HG03175 (cell line): ENCODE results near the gene DCLK1.

Experiments used
- ATAC-seq: cut with Tn5 transposase; IDR thresholded peaks from one replicate; pipeline ENCODE4 v1.9.1; 2021; ENCODE audit warnings: mild to moderate bottlenecking, moderate library complexity; ENCODE audit not compliant: unreplicated experiment

The DCLK1 gene

GRCh38 chr13:36131222-36131930 lies at the start of gene DCLK1:
Gene DCLK1 (minus strand): TSS chr13:36131382.
- ATAC-seq = no peak

- no peak for ATAC-seq
Observed at GRCh38 chr13:36175621-36176020, 44.4 kb upstream of the DCLK1 start.

- no peak for ATAC-seq
Observed at GRCh38 chr13:36174923-36175322, 43.7 kb upstream of the DCLK1 start.

DNA sequence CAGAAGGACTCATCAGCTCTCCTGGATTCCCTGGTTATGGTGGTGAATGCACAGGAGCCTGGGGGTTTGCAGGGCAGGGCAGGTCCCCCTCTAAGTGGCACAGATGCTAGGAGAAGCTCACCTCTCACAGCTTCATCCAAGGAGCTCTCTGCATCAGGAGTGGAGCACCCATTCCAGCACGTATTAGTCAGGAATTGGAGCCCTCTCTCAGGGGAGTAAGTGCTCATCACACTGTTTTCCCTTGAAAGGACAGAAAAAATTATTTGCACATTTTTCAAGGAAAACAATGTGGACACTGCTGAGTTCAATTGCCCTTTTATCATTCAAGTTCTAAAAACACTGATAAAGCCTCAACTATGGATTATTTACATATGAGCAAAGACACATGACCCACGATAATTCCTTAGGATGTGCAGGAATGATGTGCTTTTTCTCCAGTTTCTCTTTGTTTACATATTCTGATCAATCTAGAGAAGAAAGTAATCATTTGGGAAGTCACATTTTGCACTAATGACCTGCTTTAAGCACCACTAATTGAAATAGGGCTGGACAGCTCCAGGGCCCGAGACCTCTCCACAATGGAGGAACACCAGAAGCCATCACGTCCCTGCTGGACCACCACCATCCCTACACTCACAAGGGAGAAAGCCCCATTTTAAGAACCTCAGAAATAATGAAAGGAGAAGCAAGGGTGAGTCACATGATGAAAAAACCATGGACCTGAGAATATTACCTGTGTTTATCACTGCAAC lies 42.6 kb upstream of the DCLK1 start:
- no peak for ATAC-seq

DNA sequence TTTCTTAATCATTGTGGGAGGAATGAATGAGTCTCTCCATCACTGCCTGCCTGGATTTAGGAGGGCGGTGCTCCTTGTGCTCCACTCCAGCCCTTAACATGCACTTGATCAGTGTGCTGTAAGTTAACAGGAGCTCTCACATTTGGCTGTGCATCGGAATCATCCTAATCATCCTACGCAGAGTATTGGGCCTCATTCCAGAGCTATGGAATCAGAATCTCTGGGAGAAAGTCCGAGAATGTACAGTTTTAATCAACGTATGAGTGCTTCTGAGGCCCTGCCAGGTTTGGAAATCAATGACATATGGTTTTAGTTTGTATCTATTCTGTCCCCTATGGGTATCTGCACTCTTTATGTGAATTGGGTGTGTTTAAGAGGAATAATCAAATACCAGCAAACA lies 34.9 kb upstream of the DCLK1 start:
- no peak for ATAC-seq

DNA sequence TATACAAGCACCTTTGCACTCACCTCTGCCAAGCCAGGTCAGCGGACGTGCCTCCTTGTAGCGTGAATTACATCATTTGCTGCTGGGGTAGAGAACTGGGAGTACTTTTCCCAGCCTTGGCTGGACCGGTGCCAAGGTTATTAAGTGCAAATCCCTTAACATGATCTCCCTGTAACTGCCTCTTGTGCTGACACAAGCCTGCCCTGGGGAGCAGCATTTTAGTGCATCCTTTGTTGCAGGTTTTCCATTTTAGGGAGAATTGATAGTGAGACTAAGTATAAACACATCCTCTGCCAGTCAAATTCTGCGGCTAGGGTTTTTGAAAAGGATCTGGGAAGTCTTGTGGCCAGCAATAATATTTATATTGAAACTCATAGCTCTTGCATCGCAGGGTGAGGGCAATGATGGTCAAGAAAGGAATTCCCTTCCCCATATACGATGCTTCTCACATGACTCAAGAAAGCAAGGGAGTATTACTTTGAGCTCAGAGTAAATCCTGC lies 32.7 kb upstream of the DCLK1 start:
- ATAC-seq = no peak

DNA sequence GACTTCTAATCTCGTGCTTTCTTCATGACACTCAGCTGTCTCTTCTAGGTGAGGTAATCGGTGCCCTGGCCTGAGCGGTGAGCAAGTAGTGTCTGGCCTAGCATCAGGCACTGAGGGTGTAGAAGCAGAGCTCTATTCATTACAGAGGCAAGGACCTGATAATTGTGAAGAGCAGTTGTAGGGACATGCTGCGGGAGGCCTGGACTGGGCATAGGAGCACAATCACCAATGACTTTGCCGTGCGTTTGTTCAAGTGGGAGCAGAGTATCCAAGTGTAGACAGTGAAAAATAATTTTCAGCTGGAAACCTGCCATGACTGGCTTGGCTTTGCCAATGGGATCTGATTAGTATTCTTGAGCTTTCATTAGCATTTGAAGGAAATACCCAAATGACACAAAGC lies 32.1 kb upstream of the DCLK1 start:
- ATAC-seq = no peak

- no peak for ATAC-seq
Observed at GRCh38 chr13:36160297-36160696, 29.1 kb upstream of the DCLK1 start.

DNA sequence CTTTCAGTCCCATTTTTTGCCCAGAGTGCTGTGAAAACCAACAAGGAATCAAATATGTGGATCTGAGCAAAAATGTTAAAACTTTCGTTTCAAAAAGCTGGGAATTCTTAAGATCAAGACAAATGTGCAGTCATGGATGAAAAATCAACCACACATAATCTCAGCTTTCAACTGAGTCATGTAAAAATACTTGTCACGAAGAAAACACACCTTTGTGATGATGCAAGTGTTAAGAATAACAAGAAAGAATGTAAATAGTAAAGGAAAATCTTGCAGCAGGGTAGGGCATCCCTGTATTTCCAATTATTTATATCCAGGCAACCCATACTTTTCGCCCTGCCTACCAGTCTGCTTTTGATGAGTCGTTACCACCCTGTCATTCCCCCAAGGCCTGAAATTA lies 27.4 kb upstream of the DCLK1 start:
- ATAC-seq = no peak

DNA sequence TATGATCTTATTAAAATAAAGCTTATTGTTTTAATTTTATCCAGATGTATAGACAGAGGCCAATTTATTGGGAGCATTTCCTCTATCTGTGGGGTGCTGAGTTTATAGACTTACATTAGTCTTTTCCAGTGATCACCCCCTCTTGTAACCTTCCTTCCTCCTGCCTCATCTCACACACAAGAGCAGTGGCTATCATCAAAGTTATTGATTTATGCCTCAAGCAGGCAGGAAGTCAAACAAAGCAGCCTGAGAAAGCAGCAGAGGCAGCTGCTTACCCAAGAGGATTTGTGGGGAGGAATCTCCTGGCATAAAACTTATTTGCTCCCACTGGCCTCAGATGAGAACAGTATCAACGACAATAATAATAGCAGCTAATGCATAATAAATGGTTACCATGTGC lies 26.3 kb upstream of the DCLK1 start:
- ATAC-seq = no peak

DNA sequence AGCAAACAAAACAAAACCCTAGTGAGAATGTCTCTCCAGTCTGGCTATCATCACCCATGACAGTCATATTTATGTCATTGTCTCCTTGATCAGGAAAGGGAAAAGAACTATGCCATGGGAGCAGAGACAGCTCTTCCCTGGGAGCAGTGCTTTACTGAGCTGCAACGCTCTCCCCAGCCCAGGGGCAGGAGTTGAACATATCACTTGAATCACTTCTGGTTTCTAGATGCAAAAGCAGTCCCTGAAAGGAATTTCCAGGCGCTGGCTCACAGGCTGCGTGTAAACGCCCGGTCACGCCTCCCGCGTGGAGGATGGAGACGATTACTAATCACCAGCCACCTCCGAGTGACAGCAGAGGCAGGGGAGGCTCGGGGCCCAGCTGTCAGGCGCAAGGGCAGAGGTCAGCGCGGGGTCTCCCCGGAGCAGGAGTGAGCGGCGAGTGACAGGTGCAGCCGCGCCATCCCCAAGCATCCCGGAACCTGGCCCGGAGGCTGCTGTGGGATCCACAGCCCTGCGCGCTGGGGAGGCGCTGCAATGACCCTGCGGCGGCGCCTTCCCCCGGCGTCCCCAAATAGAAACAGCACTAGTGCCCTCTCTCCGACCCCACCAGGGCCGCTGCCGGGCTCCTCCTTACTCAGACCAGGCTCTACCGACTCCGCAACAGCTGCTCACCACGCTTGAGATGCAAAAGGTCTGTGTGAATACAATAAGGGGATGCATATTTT lies 23.5 kb upstream of the DCLK1 start:
- ATAC-seq = no peak

DNA sequence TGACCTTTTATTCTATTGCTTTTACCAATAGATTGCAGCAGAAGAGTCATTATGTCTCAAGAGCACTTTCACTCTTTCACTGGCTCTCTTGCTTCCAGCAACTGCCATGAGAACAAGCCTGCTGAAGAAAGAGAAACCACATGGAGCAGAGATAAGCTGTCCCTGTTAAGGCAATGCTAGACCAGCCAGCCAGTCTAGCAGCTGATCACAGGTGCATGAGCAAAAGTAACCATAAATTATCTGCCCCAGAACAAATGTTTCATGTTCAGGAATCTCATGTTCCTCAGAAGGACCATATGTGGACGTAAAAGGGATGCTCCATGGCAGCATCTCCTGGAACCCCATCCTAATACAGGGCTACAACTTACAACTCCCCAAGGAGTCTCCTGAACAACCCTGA lies 20.4 kb upstream of the DCLK1 start:
- no peak for ATAC-seq

GRCh38 chr13:36148446-36148845 lies 17.3 kb upstream of the DCLK1 start:
- no peak for ATAC-seq

DNA sequence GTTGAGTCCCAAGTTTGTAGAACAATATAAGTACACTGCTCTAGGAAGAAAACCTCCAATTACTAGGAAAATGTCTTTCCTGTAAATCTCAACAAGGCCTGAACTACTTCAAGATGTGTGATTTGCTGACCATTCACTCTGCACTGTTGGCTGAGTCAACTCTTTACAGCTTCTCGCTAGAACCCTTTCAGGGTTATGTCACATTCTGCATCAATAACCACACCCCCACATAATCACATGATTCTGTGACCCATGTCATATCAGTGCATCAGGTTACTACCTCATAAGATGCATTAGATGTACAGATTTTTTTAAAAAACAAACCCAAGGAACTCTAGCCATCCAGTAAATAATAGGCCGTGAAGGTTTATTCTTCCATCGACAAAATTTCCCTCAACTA lies 16.1 kb upstream of the DCLK1 start:
- no peak for ATAC-seq

GRCh38 chr13:36146511-36147269 lies 15.5 kb upstream of the DCLK1 start:
- ATAC-seq = no peak

GRCh38 chr13:36143738-36144137 lies 12.6 kb upstream of the DCLK1 start:
- no peak for ATAC-seq

GRCh38 chr13:36142735-36143134 lies 11.6 kb upstream of the DCLK1 start:
- ATAC-seq = no peak

DNA sequence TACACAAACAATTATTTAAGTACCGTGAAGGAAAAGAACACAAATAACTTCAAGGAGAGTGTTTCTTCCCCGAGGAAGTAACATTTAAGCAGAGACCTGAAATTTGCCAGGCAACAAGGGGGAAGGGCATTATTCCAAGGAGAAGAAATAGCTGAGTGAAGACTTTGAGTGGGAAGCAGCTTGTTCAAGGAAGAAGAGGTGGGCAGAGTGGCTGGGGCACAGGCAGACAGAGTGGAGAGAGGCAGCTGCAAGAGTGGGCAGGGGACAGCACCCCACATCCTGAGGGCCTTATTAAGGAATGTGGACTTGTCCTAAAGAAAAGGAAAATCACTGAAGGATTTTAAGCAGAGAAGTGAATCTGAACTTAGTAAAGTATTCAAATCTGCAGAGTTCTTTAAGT lies 4.7 kb upstream of the DCLK1 start:
- ATAC-seq = no peak

DNA sequence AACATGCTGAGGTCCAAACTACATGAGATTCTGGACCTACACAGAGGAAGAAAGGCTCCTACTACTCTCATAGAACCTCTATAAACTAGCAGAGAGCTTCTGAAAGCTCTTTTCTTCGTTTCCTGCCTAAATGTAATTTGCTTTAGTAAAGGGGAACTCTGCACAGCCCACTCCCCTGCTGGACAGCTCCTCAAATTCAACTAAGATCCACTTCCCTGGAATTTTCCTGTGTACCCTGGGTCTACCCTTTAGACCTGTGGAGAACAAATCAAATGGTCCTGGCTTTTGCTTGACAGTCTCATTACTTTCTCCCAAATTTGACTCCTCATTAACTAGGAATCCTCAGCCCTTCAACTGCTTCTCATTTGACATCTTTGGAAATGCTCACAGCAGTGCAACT lies 3.5 kb upstream of the DCLK1 start:
- no peak for ATAC-seq

DNA sequence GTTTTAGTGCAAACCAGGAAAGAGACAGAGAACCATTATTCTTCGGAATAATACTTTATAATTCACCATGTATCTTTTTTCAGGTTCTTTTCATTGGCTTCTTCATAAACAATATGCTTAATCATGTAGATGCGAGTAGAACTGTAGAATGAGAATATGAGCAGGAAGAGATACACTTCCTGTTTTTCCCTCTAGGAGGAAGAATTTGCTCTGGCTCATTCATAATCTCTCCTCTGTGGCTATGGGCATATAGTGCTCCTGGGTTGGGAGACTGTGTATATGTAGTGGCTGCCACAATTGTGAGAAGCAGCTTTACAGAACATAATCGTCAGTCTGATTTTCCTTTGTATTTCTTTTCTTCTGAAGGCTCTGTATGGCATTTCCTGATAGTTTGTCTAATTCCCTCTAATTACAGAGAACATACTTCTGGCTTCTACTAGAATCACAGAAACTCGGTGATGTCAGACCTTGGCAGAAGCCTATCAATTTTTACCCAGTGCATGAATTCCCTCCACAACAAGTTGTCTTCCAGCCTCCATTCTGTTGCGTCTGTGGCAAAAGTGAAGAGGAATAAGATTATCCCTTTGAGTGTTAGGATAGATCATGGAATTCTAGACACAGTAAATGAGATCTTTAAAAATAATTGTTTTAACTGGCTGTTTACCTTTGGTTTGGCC lies 2.9 kb upstream of the DCLK1 start:
- ATAC-seq = no peak

DNA sequence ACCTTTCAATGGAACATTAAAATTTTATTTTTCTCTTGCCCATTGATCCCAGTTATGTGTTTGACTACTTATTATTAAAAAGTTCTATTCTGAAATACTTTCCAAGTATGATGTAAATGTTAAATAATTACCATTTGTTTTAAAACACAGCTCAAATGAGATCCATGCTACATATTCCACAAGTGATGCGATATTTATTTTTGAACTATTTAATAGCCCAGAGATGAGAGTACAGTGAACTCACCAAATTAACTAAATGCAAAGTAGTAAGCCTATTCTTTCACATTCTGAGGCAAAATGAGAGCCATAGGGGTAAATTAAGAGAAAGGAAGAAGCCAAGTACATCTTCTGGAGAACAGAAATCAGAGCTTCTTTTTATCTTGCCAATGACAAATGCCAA lies 1.2 kb upstream of the DCLK1 start:
- ATAC-seq = no peak
